GM18498 (cell line): ENCODE measurements around the gene COX20.
A peak's percentile ranks its signal among the peaks of the same experiment; 100 is the strongest.
"Not testable (repeated sequence)": the region's sequence is repeated elsewhere in the genome, so short reads cannot be mapped to it uniquely, and the experiment has no call there.

Experiments used
- ATAC-seq: cut with Tn5 transposase; IDR thresholded peaks from one replicate; pipeline ENCODE4 v1.9.1; 2021; ENCODE audit warnings: mild to moderate bottlenecking, moderate library complexity; ENCODE audit not compliant: unreplicated experiment

Gene COX20

DNA sequence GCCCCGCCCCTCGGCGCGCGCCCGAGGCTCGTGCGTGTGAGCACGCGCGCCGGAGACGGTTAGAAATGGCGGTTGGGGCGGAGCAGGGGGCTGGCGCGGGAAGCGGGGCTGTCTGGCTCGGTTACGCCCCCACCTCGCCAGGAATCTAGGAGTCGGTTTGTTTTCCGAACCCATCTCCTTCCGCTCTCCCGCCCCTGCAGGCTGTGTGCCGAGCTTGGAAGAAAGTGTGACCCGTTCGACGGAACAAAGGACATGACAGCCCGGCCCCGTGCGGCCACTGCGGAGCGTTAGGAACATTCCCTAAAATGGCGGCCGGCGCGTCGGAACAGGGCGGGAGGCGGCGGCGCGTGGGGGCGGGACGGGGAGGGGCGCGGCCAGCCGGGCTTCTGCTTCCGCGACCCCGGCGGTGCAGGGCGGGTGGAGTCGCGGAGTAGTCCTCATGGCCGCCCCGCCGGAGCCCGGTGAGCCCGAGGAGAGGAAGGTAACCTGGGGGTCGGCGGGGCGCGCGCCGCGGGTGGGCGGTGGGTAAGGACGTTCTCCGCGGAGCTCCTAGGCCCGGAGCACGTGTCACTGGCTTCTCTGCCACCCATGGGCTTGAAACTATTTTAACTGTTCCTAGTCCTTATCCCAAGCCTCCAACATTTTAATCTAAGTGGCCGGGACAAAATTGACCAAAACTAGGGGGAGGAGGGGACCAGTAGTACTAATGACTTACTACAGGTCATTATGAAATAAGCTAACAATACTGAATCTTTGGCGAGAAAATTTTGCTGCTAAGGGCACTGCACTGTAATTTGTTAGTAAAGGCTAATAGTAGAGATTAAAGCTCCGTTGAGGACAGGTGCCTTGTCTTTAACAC lies at the start of gene COX20:
COX20 (plus strand) TSS at position 383 of the 859 bp plus-strand sequence; CDS start at position 440, 57 bp downstream.
- peak; percentile 72 for ATAC-seq

- no peak for ATAC-seq
These were observed 46.8 kb upstream of the COX20 start for GRCh38 chr1:244788493-244789275.

- no peak for ATAC-seq
These were observed 46.2 kb upstream of the COX20 start for GRCh38 chr1:244789276-244789580.

DNA sequence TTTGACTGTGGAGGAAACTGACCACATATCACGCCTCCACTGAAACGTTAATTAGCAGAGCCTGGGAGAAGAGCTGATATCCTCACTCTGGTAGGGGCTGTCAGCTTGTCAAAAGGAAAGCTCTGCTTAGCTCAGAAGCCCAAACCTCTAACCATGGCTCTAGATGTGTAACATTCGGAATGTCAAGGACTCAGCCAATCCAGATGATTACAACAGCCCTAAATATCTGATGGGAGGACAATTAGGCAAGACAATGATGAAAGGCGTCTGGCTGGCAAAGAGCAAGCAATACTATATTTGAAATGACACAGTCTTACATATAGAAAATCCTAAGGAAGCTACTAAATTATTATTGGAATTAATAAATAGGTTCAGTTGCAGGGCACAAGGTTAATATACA lies 45.7 kb upstream of the COX20 start:
- ATAC-seq = no peak

DNA sequence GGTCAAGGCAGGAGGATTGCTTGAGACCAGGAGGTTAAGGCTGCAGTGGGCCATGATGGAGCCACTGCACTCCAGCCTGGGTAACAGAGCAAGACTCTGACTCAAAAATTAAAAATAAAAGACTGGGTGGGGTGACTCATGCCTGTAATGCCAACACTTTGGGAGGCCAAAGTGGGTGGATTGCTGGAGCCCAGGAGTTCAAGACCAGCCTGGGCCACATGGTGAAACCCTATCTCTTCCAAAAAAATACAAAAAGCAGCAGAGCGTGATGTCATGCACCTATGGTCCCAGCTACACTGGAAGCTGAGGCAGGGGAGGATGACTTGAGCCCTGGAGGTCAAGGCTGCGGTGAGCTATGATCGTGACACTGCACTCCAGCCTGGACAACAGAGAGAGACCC lies 44.4 kb upstream of the COX20 start:
- no peak for ATAC-seq

GRCh38 chr1:244792188-244792850 lies 43.1 kb upstream of the COX20 start:
- no peak for ATAC-seq

- ATAC-seq = no peak
These were observed 41.4 kb upstream of the COX20 start for GRCh38 chr1:244794071-244794470.

DNA sequence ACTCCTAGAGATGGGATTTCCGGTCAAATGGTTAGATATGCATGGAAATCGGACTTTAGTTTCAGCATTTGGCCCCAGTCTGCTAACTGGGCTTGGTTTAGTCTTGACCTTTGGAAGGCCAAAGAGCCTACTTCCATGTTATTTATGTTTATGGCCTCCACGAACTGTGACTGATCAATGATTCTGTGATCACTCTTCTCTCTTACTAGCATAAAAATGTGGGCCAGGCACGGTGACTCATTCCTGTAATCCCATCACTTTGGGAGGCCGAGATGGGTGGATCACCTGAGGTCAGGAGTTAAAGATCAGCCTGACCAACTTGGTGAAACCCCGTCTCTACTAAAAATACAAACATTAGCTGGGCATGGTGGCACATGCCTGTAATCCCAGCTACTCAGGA lies 40.9 kb upstream of the COX20 start:
- ATAC-seq = not testable (repeated sequence)

GRCh38 chr1:244796719-244797406 lies 38.6 kb upstream of the COX20 start:
- no peak for ATAC-seq

- ATAC-seq = no peak
These were observed 34.6 kb upstream of the COX20 start for GRCh38 chr1:244800821-244801220.

DNA sequence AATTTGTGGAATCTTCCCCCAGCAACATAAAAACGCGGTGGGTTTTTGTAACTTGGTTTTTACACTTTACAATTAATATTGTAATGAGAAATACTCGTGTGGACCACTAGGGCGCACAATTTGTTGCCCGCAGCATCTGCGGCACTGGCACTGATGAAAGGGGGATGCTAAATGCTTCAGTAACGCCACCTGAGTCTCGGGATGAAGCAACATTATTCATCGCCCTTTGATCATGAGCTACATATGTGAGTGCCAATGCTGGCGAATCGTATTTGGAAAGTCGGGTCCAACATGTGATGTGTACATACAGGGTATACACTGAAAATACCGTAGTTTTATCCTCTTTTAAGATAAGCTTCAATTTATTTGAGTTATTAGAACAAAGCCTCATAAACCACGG lies 34.2 kb upstream of the COX20 start:
- peak; percentile 80 for ATAC-seq

GRCh38 chr1:244802041-244802440 lies 33.4 kb upstream of the COX20 start:
- ATAC-seq = no peak

GRCh38 chr1:244802556-244803239 lies 32.8 kb upstream of the COX20 start:
- ATAC-seq = no peak

DNA sequence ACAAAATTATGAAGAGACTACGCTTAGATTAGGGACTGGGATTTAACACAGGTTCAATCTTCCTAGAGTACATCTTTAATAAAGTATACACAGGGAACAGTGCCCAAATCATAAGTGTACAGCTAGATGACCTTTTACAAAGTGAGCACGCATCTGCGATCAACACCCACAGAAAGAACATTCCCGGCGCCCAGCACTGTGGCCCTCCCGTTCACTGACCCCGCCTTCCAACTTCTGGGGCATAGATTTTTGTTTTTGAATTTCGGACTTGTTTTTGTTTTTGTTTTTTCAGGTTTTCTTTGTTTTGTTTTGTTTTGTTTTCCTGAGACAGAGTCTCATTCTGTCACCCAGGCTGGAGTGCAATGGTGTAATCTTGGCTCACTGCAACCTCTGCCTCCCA lies 30.6 kb upstream of the COX20 start:
- ATAC-seq = no peak

DNA sequence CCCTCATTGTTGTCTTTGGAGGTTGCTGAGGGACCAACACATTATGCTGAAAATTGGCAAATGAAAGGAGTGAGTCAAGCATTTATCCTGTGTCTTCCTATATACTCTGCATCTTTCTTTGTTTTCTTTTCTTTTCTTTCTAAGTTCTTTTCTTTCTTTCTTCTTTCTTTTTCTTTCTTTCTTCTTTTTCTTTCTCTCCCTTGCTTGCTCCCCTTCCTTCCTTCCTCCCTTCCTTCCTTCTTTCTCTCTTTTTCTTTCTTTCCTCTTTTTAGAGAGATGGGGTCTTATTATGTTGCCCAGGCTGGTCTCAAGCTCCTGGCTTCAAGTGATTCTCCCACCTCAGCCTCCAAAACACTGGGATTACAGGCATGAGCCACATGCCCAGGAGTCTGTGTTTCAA lies 28.3 kb upstream of the COX20 start:
- no peak for ATAC-seq

GRCh38 chr1:244810221-244810620 lies 25.2 kb upstream of the COX20 start:
- ATAC-seq = no peak

GRCh38 chr1:244813327-244813726 lies 22.1 kb upstream of the COX20 start:
- ATAC-seq = no peak

DNA sequence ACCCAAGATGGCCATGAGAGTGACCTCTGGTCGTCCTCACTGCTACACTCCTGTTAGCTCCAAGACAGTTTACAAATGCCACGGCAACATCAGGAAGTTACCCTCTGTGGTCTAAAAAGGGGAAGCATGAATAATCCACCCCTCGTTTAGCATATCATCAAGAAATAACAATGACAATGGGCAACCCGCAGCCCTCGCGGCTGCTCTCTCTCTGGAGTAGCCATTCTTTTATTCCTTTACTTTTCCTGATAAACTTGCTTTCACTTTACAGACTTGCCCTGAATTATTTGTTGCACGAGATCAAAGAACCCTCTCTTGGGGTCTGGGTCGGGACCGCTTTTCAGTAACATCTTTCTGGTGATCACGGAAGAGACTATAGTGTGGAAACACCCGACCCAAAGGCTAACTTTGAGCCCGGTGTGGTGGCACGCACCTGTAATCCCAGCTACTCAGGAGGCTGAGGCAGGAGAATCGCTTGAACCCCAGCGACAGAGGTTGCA lies 19.8 kb upstream of the COX20 start:
- no peak for ATAC-seq

DNA sequence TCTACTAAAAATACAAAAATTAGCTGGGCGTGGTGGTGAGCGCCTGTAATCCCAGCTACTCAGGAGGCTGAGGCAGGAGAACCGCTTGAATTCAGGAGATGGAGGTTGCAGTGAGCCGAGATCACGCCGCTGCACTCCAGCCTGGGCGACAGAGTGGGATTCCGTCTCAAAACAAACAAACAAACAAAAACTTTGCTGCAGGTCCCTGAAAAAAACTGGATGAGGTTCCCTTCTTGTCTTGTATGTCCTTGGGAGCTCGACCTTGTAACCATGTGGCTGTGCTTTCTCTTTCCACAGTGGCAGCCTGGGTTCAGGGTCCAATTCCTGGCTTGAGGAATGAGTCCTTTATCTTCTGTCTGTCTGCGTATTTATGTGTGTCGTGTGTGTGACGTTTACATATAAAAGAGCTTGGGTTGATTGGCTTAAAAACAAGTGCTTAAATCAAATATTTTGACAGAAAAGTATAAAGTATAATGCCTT lies 18.0 kb upstream of the COX20 start:
- ATAC-seq = no peak

DNA sequence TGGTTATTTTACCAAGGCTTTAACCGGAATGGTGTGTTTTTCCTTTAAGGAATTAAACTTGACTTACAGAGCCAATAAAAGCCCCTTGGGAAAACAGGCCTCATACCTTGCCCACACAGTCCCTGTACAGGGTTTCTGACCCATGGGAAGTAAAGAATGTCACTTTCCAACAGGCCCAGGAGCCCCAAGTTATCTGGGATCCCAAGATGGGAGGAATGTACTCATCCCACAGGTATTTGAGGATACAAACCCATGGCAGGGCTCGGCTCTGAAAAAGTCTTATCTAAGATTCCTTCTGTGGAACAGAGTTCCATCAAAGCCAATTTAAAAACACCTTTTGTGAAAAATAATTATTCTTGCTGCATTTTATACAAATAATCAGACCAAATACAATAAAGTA lies 15.3 kb upstream of the COX20 start:
- no peak for ATAC-seq
